ENCODE data around the gene POFUT1. TPM values are rescaled to one million over a fixed set of nuclear protein-coding genes. Genes with fewer than 3 reads are reported as not detected.

POFUT1 gene
- total RNA-seq, 4 donors from 2014 or later = 22.8 to 39.9 (median 31.4) TPM

- no peak for TF ChIP-seq CTCF (IDR thresholded peaks at IDR 0.05; ENCODE audit: low read depth)
Observed at GRCh38 chr20:32201296-32201976, 6.2 kb upstream of the POFUT1 start.

- TF ChIP-seq CTCF (IDR thresholded peaks at IDR 0.05; ENCODE audit: low read depth) = no peak
Observed at GRCh38 chr20:32201977-32202363, 5.7 kb upstream of the POFUT1 start.

GRCh38 chr20:32203356-32204204 is 4.1 kb upstream of the POFUT1 start:
- TF ChIP-seq CTCF (IDR thresholded peaks at IDR 0.05; ENCODE audit: low read depth) = no peak

- TF ChIP-seq CTCF (IDR thresholded peaks at IDR 0.05; ENCODE audit: low read depth) = no peak
Observed at GRCh38 chr20:32204205-32205109, 3.2 kb upstream of the POFUT1 start.

GRCh38 chr20:32205110-32205842 is 2.4 kb upstream of the POFUT1 start:
- TF ChIP-seq CTCF (IDR thresholded peaks at IDR 0.05; ENCODE audit: low read depth) = no peak

- no peak for TF ChIP-seq CTCF (IDR thresholded peaks at IDR 0.05; ENCODE audit: low read depth)
Observed at GRCh38 chr20:32205843-32206759, 1.6 kb upstream of the POFUT1 start.
